Activated CD4-positive, alpha-beta T cell treated with anti-CD3 and anti-CD28 coated beads, Interleukin-2, amount 10 ng/mL, durations not matched to agents 7 days and 5 days (primary cell): ENCODE measurements around the gene PRKACA. TPM values are rescaled to one million over a fixed set of nuclear protein-coding genes. Genes with fewer than 3 reads are reported as not detected.

Experiments
- CTCF ChIA-PET: fragments of 350-600 bp; sonication (Branson Sonifier 250); formaldehyde crosslinking; loops from one replicate; lab custom pipeline; 2021; ENCODE audit warnings: antibody characterized with exemption; lab: Charles Lee
- POLR2A ChIA-PET: fragments of 350-600 bp; sonication (Branson Sonifier 250); formaldehyde crosslinking; loops from one replicate; lab custom pipeline; 2021; ENCODE audit warnings: antibody characterized with exemption; lab: Charles Lee
- DNase-seq: peaks from one replicate; pipeline ENCODE4 v3.0.0-alpha.2; 2020
- H3K27ac Mint-ChIP-seq: one replicate; pipeline ENCODE4 v1.8.0; 2021; ENCODE audit warnings: mild to moderate bottlenecking, moderate library complexity, mixed read lengths
- H3K27me3 Mint-ChIP-seq: one replicate; pipeline ENCODE4 v1.8.0; 2021; ENCODE audit warnings: mixed read lengths
- H3K36me3 Mint-ChIP-seq: one replicate; pipeline ENCODE4 v1.8.0; 2021; ENCODE audit warnings: low read depth, mixed read lengths
- H3K4me1 Mint-ChIP-seq: one replicate; pipeline ENCODE4 v1.8.0; 2021; ENCODE audit warnings: mixed read lengths
- H3K4me3 Mint-ChIP-seq: one replicate; pipeline ENCODE4 v1.8.0; 2021; ENCODE audit warnings: mild to moderate bottlenecking, moderate library complexity, mixed read lengths
- H3K9me3 Mint-ChIP-seq: one replicate; pipeline ENCODE4 v1.8.0; 2021; ENCODE audit warnings: mixed read lengths
- total RNA-seq, 2 experiments: library from RNA; stranded (reverse); gene quantifications; one replicate each; pipeline ENCODE4 v1.2.3, GENCODE V29; 2021

The PRKACA gene
- total RNA-seq, 2 experiments from 2014 or later, result 50.6 to 56.8 TPM

GRCh38 chr19:14112051-14112808 is 5.3 kb downstream of the PRKACA start:
- H3K27ac Mint-ChIP-seq, result peak overlapping the region; percentile 31
- no peak overlapping the region for H3K4me3 Mint-ChIP-seq
- no peaks in the 10 kb centered on the region for H3K27me3 Mint-ChIP-seq
- no peak for DNase-seq
- no peaks in the 10 kb centered on the region for H3K9me3 Mint-ChIP-seq
- no peaks in the 10 kb centered on the region for H3K36me3 Mint-ChIP-seq
- ChIA-PET CTCF (interaction anchor here (1.2 to 3.2 kb wide), 5 partner anchors 11 to 39 kb away, joined by 3 to 15 read pairs (median 6); partner anchors contain the start of genes ASF1B and MISP3), POLR2A (no interaction called here)
- H3K4me1 Mint-ChIP-seq, result peaks cover 47% of the 10 kb centered on the region

GRCh38 chr19:14111486-14111885 is 6.1 kb downstream of the PRKACA start:
- Mint-ChIP-seq H3K9me3 (no peaks in the 10 kb centered on the region), H3K4me1 (peaks cover 41% of the 10 kb centered on the region), H3K36me3 (no peaks in the 10 kb centered on the region), H3K4me3 (no peak overlapping the region), H3K27ac (no peak overlapping the region), H3K27me3 (no peaks in the 10 kb centered on the region)
- POLR2A ChIA-PET, result no interaction called here
- CTCF ChIA-PET, result interaction anchor here (1.4 kb wide), 1 partner anchor 20 kb away, joined by 3 read pairs; no protein-coding TSS in a partner anchor
- DNase-seq, result no peak

GRCh38 chr19:14110650-14111049 is 6.9 kb downstream of the PRKACA start:
- POLR2A ChIA-PET, result no interaction called here
- CTCF ChIA-PET, result interaction anchor here (0.9 kb wide), 1 partner anchor 26 kb away, joined by 5 read pairs; the partner anchor contains the start of gene ASF1B
- no peaks in the 10 kb centered on the region for H3K9me3 Mint-ChIP-seq
- H3K27me3 Mint-ChIP-seq, result no peaks in the 10 kb centered on the region
- H3K36me3 Mint-ChIP-seq, result peaks cover 3% of the 10 kb centered on the region
- DNase-seq, result no peak
- no peak overlapping the region for H3K27ac Mint-ChIP-seq
- peaks cover 33% of the 10 kb centered on the region for H3K4me1 Mint-ChIP-seq
- no peak overlapping the region for H3K4me3 Mint-ChIP-seq

- Mint-ChIP-seq H3K36me3 (peaks cover 8% of the 10 kb centered on the region), H3K9me3 (no peaks in the 10 kb centered on the region), H3K4me3 (no peak overlapping the region), H3K27ac (no peak overlapping the region), H3K4me1 (peaks cover 14% of the 10 kb centered on the region), H3K27me3 (no peaks in the 10 kb centered on the region)
- ChIA-PET CTCF (interaction anchor here (1.1 to 3.4 kb wide), 2 partner anchors 12 to 29 kb away, joined by 3 to 9 read pairs; partner anchors contain the start of gene ASF1B), POLR2A (no interaction called here)
- DNase-seq, result no peak
Measured at GRCh38 chr19:14107581-14108461, 9.7 kb downstream of the PRKACA start.

- Mint-ChIP-seq H3K36me3 (peaks cover 8% of the 10 kb centered on the region), H3K27me3 (no peaks in the 10 kb centered on the region), H3K4me3 (no peak overlapping the region), H3K9me3 (no peaks in the 10 kb centered on the region), H3K27ac (no peak overlapping the region), H3K4me1 (peaks cover 7% of the 10 kb centered on the region)
- no peak for DNase-seq
- ChIA-PET CTCF (interaction anchor here (1.0 to 3.4 kb wide), 3 partner anchors 9 to 30 kb away, joined by 3 to 9 read pairs (median 3); partner anchors contain the start of gene ASF1B), POLR2A (no interaction called here)
Measured at GRCh38 chr19:14106840-14107239, 10.7 kb downstream of the PRKACA start.

GRCh38 chr19:14105680-14106079 is 11.9 kb downstream of the PRKACA start:
- H3K4me3 Mint-ChIP-seq, result no peak overlapping the region
- H3K36me3 Mint-ChIP-seq, result peaks cover 11% of the 10 kb centered on the region
- no peaks in the 10 kb centered on the region for H3K9me3 Mint-ChIP-seq
- H3K27me3 Mint-ChIP-seq, result no peaks in the 10 kb centered on the region
- ChIA-PET POLR2A (interaction anchor here (0.7 kb wide), 1 partner anchor 352 kb away, joined by 4 read pairs; no protein-coding TSS in a partner anchor), CTCF (interaction anchor here (1.0 to 3.4 kb wide), 3 partner anchors 10 to 31 kb away, joined by 3 to 9 read pairs (median 3); partner anchors contain the start of gene ASF1B)
- no peak for DNase-seq
- H3K27ac Mint-ChIP-seq, result no peak overlapping the region
- peaks cover 3% of the 10 kb centered on the region for H3K4me1 Mint-ChIP-seq

GRCh38 chr19:14103310-14103709 is 14.3 kb downstream of the PRKACA start:
- Mint-ChIP-seq H3K4me1 (peaks cover 3% of the 10 kb centered on the region), H3K36me3 (peaks cover 11% of the 10 kb centered on the region), H3K27me3 (no peaks in the 10 kb centered on the region), H3K27ac (no peak overlapping the region), H3K9me3 (no peaks in the 10 kb centered on the region), H3K4me3 (no peak overlapping the region)
- CTCF ChIA-PET, result interaction anchor here (1.4 to 3.4 kb wide), 3 partner anchors 11 to 34 kb away, joined by 4 to 11 read pairs (median 6); partner anchors contain the start of gene ASF1B
- POLR2A ChIA-PET, result no interaction called here
- DNase-seq, result no peak

GRCh38 chr19:14102756-14103155 is 14.8 kb downstream of the PRKACA start:
- POLR2A ChIA-PET, result no interaction called here
- Mint-ChIP-seq H3K4me3 (no peak overlapping the region), H3K4me1 (peaks cover 3% of the 10 kb centered on the region), H3K27ac (no peak overlapping the region), H3K27me3 (no peaks in the 10 kb centered on the region), H3K36me3 (peaks cover 12% of the 10 kb centered on the region), H3K9me3 (no peaks in the 10 kb centered on the region)
- CTCF ChIA-PET, result interaction anchor here (1.4 to 3.4 kb wide), 3 partner anchors 12 to 34 kb away, joined by 4 to 11 read pairs (median 6); partner anchors contain the start of gene ASF1B
- DNase-seq, result no peak

GRCh38 chr19:14102102-14102696 is 15.4 kb downstream of the PRKACA start:
- Mint-ChIP-seq H3K27me3 (no peaks in the 10 kb centered on the region), H3K9me3 (no peaks in the 10 kb centered on the region), H3K27ac (no peak overlapping the region), H3K4me1 (peaks cover 3% of the 10 kb centered on the region), H3K36me3 (peaks cover 15% of the 10 kb centered on the region), H3K4me3 (no peak overlapping the region)
- CTCF ChIA-PET, result interaction anchor here (1.1 to 3.4 kb wide), 4 partner anchors 12 to 221 kb away, joined by 3 to 11 read pairs (median 4); partner anchors contain the start of gene ASF1B
- no peak for DNase-seq
- POLR2A ChIA-PET, result no interaction called here

GRCh38 chr19:14101003-14101545 is 16.5 kb downstream of the PRKACA start:
- Mint-ChIP-seq H3K27me3 (no peaks in the 10 kb centered on the region), H3K36me3 (peaks cover 22% of the 10 kb centered on the region), H3K4me3 (no peak overlapping the region), H3K27ac (no peak overlapping the region), H3K4me1 (peaks cover 3% of the 10 kb centered on the region), H3K9me3 (no peaks in the 10 kb centered on the region)
- no peak for DNase-seq
- ChIA-PET CTCF (interaction anchor here (1.5 to 3.4 kb wide), 2 partner anchors 36 to 220 kb away, joined by 3 to 11 read pairs; partner anchors contain the start of gene ASF1B), POLR2A (no interaction called here)

- H3K4me1 Mint-ChIP-seq, result peaks cover 8% of the 10 kb centered on the region
- H3K27me3 Mint-ChIP-seq, result no peaks in the 10 kb centered on the region
- POLR2A ChIA-PET, result no interaction called here
- CTCF ChIA-PET, result no interaction called here
- DNase-seq, result no peak
- no peak overlapping the region for H3K4me3 Mint-ChIP-seq
- H3K9me3 Mint-ChIP-seq, result peaks cover 9% of the 10 kb centered on the region
- peaks cover 23% of the 10 kb centered on the region for H3K36me3 Mint-ChIP-seq
- no peak overlapping the region for H3K27ac Mint-ChIP-seq
Measured at GRCh38 chr19:14097532-14098151, 19.9 kb downstream of the PRKACA start.
